HG03457 (cell line): ENCODE measurements around the gene PRDM16.

ENCODE experiments used
- ATAC-seq: cut with Tn5 transposase; IDR thresholded peaks from one replicate; pipeline ENCODE4 v1.9.1; 2021; ENCODE audit warnings: moderate number of reproducible peaks; ENCODE audit not compliant: unreplicated experiment

Gene PRDM16

DNA sequence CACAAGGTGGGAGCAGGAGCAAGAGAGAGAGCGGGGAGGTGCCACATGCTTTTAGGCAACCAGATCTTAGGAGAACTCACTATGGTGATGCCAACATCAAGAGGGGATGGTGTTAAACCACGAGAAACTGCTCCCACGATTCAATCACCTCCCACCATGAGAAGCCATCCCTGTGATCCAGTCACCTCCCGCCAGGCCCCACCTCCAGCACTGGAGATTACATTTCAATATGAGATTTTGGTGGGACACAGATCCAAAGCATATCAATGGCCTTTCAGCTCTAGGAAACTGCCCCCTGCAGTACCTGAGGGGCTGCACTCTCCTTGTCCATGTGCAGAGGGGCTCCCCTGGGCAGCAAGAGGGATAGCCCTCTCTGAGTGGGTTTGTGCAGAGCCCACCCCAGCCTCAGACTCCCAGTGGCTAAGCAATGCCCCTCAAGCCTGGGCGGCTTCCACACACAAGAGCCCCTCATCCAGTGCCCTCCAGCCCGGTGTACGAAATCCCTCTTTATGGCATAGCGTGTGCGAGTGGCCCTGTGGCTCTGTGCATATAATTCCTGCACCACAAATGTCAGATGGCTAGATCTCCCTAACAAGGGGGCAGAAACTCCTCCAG lies 15.5 kb upstream of the PRDM16 start:
- no peak for ATAC-seq

DNA sequence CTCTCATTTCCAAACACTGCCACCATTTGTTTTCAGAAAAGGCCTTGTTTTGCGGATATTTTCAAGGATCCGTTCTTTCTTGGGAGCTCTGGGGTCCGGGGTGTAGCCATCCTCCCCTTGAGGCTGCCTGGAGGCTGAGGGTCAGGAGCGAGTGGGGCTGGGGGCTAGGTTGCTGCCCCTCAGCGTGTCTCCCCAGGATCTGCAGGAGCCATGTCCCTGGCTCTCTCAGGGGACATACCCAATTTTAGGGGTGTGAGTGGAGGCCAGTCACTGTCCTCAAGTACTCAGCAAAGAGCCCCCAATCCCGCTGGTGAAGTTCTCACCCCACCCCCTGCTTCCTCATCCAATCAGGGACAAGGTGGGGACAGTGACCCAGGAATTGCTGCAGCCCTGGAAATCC lies 15.0 kb upstream of the PRDM16 start:
- ATAC-seq, result no peak

DNA sequence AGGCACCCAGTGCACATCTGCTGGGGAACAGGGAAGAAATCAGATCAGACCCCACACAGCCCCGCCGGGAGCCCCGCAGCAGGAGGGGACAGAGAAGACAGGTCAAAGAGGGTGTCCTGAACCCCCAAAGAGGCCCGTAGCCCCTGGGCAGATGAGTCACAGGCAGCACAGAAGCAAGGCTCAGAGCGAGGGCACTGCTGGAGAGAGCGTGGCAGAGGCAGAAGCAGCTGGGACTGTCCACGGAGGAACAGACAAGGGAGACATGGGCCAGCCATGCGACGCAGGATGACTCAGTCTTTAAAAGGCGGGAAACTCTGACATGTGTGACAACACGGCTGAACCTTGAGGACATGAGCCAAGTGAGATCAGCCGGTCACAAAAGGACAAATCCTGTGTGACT lies 14.5 kb upstream of the PRDM16 start:
- ATAC-seq, result no peak

DNA sequence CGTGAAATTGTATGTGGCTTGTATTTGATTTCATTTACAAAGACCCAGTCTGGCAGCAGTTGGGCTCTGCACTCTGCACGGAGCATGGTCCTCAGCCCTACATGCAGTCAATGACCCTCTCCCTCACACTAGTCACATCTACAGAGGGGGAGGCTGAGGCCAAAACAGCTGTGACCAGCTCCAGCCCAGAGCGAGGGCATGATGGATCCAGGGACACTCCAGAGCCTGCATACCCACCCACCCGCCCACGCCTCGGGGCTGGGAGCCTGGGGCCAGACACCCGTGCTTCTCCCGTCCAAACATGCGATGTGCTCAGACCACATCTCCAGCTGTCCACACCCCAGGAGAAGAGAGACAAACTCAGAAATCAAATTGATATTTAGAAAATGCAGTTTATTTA lies 14.0 kb upstream of the PRDM16 start:
- ATAC-seq, result no peak

DNA sequence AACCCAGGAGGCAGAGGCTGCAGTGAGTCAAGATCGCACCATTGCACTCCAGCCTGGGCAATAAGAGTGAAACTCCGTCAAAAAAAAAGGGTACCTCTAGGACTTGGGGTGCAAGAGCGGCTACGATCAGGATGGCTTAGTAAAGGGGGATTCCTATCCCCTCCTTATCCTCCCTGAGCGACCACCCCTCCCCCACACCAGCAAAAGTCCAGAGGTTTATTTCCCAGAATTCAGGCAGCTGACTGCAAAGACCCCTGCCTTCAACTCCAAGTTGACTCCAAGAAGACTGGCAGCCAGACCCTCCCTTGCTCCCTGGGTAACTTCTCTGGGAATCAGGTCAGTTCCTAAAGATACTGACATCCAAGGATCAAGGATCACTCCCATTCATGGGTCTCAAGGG lies 12.4 kb upstream of the PRDM16 start:
- no peak for ATAC-seq

DNA sequence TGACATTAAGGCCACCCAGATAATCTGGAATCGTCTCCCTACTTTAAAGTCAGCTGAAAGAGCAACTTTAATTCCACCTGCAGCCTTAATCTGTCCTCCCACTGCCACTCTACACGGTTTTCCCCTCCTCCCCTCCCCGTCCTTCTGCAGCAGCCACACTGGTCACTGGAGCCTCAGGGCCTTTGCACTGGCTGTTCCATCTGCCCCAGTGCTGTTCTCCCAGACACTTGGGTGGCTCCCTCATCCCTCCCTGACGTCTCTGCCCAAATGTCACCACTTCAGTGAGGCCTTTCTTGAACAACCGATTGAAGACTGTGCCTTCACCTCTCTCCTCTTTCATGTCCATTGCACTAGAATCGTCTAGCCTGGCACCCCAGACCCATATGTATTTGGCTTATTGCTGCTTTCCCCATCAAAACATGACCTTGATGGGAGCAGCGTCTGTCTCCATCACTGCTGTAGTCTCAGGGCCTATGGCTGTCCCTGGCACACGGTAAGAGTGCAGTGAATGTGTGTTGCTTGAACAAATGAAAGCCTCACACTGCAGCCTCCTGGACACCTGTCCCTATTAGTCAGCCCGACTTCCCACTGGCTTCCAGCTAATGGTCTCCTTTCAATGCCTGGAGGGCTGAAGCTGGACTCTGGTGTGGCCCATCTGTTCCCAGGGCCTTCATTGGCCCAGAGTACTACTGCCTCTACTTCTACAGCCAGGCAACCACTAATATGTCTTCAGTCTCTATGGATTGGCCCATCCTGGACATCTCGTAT lies 10.6 kb upstream of the PRDM16 start:
- no peak for ATAC-seq

DNA sequence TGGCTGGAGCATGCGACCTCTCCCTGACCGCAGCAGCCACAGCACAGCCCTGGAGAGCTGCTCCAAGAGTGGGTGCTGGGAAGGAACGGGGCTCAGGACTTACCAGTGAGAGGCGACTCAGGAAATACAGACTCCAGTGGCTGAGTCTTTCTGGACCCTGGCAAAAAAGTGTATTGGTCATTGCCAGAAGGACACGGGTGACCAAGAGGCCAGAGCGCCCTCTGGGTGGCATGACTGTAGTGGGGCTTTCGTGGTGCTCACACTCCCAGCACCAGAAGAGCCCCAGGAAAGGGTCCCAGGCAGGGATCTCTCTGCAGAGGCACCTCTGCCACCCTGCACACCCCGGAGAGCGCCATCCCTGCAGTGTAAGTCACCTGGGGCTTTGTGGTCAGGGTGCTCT lies 8.9 kb upstream of the PRDM16 start:
- no peak for ATAC-seq

DNA sequence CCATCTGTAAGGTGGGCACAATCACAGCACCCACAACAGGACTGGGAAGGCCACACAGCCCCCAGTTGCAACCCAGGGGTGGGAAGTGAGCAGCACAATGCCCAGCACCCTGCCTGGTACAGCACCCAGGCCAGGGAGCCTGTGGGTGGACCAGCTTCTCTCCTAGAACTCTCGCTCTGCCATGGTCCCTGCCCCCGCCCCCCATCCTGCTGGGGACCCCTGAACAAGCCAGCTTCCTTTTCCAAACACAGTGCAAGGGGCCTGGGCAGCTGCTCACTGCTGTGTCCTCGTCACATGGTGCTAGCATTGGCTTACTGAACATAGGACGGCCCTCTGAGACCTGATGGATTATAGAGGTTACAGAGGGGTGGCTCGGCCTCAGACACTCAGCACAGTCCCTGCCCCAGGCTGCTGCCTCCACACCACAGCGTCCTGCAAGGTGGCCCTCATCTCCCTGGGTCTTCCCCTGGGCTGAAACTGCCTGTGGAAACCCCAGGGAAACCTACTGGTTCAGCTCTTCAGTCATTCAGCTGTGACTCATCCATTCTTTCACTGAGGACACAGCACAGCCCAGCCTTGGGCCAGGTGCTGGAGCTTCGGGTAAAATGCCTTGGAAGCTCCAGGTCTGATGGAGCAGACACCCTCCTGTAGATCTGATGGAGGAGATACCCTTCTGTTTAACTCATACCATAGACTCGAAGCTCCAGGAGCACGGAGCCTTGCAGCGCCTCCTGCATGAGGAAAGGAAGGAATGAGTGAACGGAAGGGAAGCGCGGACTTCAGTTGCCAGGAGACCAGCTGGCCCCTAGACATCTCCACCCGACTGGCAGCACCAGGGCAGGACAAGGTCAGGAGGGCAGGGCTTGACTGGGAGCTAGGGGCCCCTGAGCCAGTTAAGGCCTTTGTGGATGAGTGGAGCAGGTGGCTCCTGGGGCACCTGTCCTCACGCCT lies 8.1 kb upstream of the PRDM16 start:
- ATAC-seq, result no peak

DNA sequence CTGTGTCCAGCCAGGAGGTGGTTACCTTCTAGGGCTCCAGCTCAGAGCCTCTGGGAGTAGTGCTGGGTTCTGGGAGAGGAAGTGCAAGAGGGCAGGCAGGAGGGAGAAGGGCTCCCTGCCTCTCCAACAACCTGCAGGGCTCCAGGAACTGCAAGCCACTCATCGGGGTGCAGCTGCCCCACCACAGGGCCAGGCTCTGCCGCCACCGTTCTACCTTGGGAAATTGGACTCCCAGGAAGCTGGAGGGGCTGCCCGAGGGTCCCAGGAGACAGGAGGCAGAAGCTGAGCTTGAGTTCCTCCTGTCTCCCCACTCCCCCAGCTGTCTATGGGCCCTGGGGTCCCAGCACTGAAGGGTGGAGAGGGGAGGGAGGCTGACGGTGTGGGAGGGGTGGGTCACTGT lies 7.4 kb upstream of the PRDM16 start:
- no peak for ATAC-seq

DNA sequence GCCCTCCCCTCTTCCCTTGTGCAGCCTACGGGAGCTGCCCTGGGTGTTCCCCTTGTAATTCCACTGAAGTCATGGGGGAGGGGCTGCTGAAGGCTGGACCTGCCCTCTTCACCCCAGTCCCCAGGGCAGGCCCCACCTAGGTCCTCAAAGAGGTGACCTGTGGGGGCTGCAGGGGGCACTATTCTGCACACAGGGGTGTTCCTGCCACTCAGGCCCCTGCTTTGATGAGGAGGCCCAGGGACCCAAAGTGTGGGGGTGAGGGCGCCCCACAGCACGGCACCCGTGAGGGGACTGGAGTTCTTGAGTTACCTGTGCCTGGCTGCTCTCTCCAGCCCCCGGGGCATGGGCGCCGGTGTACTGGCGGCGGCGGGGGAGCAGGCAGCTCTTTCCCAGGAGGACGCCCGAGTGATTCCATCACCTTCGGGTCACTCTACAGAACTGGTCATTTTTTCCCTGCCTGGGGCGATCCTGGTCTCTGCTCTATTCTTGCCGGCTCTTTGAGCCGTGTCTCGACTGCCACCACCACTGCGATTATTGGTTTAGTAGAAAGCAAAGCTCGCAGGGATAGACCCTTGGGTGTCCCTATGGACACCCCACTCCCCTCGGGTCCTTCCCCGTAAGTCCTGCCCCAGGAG lies 6.9 kb upstream of the PRDM16 start:
- no peak for ATAC-seq

DNA sequence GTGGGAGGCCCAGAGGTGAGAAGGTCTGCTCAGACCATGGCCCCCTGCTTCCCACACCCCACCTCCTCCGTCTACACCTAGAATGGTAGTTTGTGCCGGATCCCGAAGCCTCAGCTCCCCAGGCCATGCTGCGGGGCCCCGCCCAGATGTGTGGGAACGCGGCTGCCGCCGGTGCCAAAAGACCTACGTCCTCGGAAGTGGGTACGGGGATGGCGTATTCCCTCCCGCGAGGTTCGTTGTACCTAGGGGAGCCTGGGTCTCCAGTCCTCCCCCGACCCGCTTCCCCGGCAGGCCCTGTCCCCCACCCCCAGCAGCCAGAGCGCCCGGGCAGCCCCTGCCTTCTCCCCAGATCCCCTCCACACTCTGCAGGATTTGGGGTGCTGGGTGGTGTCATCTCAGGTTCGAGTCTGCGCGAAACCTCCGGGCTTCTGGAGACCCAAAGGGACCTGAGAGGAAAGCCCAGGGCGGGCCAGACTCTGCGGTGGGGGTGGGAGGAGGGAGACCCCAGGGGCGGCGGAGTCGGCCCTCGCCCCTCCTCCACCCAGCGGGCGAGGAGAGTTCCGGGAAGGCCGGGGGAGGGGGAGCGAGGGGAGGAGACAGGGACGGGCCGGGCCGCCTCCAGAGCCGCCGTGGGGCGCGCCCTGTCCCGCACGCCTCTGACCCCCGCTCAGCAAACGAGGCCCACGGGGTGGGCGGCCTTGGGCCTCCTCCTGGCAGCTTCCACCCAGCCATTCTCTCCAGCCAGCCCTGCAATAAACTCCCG lies 6.2 kb upstream of the PRDM16 start:
- no peak for ATAC-seq

DNA sequence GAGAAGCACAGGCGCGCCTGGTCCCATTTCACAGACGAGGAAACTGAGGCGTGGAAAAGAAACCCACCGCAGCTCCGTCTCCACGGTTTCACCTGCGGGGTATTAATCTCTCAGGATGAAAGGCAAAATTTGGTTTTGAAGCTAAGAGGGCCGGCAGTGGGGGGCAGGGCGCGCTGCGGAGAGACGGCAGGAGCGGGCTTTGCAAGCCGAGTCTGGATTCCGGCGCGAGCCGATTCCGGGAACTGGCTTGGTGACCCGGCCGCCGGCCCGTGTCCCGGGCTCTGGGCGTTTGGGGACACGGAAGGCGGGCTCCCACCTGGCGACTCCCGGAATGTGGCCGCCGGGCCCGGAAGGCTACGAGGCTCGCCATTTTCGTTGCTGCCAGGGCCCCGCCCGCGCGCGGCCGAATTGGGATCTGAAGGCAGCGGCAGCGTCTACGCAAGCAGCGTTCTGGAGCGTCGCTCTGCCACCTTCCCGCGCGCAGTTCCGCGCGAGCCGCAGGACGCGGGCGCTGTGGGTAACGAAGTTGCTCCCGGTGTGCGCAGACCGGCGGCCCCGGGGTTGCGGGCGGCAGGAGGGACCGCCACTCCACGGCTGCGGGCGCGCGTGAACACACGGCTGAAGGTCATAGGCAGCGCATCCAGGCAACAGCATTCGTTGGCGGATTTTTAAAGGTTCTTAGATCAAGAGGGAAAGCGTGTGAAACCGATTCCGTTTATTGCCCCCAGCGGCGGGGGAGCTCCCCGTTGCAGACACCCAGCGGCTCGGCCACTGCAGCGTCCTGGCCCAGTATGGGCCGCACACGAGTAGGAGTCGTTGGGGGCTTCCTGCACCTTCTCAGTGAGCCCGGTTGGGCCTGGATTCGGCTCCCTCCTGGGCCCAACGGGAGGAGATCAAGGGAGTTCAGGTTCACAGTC lies 5.4 kb upstream of the PRDM16 start:
- no peak for ATAC-seq

DNA sequence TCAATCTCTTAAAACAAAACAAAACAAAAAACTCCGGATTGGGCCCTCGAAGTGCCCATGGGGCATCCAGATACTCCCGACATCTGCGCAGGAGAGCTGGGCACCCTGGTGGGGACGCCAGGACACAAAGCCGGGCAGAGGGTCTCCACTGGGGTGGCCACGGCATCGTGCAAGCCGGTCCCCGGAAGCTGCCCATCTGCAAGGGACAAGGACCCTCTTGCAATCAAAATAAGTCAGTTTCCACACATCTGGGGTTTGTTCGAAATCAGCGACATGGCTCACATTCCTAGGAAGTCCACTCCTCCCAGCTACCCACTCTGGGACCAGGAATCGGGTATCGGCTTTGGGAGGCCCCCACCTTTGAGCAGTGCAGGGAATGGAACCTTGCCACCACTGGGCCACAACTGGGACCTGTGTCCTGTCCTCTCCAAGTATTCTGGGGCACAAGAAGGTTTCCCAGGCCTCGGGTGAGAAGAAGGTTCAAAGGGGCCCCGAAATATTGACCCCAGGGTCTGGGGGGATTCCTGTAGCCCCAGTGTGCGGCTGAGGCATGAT lies 4.6 kb upstream of the PRDM16 start:
- no peak for ATAC-seq

DNA sequence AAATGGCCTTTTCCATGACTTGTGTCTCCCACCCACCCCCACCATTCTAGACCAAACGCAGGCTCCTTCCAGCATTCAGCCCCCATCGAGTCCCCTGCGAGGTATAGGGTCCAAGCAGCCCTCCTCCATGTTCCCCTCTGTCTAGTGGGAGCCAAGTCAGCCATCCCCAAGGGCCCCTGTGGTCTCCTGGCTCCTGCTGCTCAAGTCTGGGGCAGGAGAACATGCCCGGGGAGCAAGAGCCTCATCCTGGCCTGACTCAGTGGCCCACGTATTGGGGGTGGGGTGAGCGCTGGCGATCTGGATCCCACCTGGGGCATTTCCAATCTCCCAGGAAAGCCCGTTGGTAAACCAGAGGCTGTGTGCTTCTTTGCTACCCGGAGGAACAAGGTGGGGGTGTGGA lies 4.1 kb upstream of the PRDM16 start:
- no peak for ATAC-seq

DNA sequence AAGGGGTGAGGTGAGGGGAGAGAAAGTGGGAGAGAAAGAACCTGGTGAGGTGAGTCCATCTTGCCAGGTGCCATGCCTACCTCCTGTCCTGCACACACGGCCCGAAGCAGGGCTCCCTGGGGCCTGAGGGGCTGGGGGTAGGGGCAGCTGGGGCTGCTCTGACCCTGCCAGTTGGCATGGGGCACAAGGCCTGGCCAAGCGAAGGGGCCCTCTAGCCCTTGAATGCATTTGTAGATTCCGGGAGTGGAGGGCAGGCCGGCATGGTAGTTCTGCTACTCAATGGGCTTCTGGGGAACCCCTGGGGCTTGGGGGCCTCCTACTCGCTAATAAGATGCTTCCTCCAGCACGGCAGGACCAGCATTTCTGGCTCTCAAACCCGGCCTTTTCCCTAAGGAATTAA lies 3.6 kb upstream of the PRDM16 start:
- ATAC-seq, result no peak

DNA sequence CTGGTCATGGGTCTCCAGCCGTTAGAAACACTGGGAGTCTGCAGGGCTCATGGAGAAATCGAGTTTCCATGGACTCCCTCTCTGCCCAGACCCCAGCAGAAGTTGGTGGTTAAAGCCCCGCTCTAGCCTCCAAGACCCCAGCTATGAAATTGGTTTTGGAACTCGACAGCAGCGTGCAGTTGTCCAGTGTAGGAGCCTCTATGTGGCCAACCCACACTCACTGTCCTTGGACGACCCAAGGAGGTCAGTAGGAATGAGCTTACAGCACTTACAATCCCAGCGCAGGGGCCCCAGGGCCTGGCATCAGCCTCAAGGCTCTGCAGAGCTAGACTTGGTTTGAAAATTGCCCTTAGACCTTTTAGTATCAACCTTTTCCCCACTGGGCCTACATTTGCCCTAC lies 3.2 kb upstream of the PRDM16 start:
- no peak for ATAC-seq

DNA sequence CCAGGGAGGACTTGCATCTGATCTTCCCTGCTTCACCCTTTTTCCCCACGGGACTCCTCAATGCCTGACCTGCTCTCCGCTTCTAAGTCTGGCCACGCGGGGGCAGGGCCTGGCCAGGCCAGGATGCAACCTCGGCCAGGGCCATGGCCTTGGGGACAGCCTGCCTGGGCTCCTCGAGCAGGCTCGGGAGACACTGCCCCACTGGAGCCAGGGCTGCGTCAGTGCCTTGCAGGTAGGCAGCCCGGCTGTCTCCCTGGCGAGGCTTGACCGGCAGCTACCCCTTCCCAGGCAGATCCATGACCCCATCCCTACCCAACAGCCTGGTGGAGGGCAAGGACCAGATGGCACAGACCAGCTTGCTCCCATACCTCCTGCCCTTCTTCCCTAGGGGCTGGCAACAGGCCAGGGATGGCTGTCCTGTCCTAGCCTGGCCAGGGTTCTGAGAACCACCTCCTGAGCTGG lies 2.7 kb upstream of the PRDM16 start:
- no peak for ATAC-seq

DNA sequence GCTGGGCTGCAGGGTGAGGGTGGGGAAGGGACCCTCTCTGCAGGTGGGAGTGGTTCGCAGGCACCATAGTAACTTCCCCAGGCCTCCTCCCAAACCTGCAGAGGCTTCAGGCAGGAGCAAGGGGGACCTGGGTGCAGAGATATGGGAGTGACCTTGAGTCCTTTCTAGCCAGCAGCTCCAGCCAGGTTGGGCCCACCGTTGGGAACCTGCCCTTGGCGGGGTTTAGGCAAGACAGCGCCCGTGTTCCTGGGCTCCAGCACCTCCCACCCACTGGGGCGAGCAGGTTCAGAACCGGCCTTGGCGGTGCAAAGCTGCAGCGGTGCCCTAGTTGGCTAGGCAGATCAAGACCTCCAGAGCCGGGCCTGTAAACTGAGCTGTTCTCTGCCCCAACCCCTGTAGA lies 2.2 kb upstream of the PRDM16 start:
- ATAC-seq, result no peak

DNA sequence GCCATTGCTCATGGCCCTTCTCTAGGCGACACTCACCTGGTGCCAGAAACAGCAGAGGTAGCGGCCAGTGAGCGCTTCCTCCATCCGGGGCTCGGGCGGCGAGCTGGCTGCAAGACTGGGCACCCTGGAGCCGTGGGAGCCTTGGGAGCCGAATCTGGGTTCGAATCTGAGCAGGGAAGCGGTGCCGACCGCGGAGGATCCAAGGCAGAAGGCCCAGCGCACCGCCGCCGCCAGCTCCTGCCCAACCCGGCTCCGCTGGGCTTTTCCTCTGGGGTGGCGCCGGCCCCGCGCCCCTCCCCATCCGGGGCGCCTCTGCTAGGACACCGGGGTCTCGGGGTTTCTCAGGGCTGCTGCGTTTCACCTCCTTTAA lies 1.7 kb upstream of the PRDM16 start:
- no peak for ATAC-seq
